GM12891 (cell line): Measurements from ENCODE around the gene FRMD6.

Source experiments
- POLR2A ChIP-seq: IDR thresholded peaks from 2 replicates; pipeline ENCODE4 v1.6.1; 2011; ENCODE audit warnings: low read depth, low read length, control low read depth
- POLR2AphosphoS5 ChIP-seq: IDR thresholded peaks from 2 replicates; pipeline ENCODE4 v1.6.1; 2011; ENCODE audit warnings: low read depth, low read length, control low read depth
- TAF1 ChIP-seq: IDR thresholded peaks from 2 replicates; pipeline ENCODE4 v1.6.1; 2011; ENCODE audit warnings: low read depth, low read length, control low read depth

DNA sequence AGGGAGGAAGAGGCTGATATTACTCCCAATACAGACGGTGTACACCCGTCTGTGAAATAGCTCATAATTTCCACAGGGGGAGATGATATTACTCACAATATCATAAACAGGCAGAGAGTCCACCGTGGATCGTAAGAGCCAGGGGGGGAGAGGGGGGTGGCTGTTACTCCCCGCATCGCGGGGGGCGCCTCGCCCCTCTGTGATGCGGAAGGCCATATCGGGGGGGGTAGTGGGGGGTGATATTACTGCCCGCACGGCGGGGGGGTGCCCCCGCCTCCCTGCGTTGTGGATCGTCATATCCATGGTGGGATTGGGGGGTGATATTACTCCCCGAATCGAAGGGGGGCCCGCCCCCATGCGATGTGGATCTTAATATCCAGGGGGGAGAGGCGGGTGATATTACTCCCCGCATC lies 91.9 kb downstream of the FRMD6 start:
- TF ChIP-seq POLR2A, result no peak
- no peak for TF ChIP-seq TAF1
- no peak for TF ChIP-seq POLR2AphosphoS5
